CD4-positive, CD25-positive, alpha-beta regulatory T cell (primary cell): Measurements from ENCODE around the gene REXO1. TPM values are rescaled to one million over a fixed set of nuclear protein-coding genes. Genes with fewer than 3 reads are reported as not detected.
"Not testable (repeated sequence)": the region's sequence is repeated elsewhere in the genome, so short reads cannot be mapped to it uniquely, and the experiment has no call there.

Experiments
- ATAC-seq, 2 donors: fragments of 150-1000 bp; cut with Tn5 transposase; one replicate each; pipeline ENCODE4 v1.10.0; 2021; ENCODE audit warnings: low read depth in 2 of 2, moderate number of reproducible peaks in 2 of 2, moderate library complexity in 1 of 2
- DNase-seq, 3 donors: peaks; one replicate each; pipeline versions ENCODE4 v3.0.0 to v3.0.0-alpha.2; 2012 to 2022; ENCODE audit warnings: mixed read lengths in 1 of 3
- H3K27ac ChIP-seq: one replicate; pipeline ENCODE4 v1.7.0; 2013; ENCODE audit warnings: mild to moderate bottlenecking, low read length; ENCODE audit not compliant: insufficient read depth, poor library complexity, severe bottlenecking
- H3K27me3 ChIP-seq: one replicate; pipeline ENCODE4 v1.7.0; 2013; ENCODE audit warnings: low read length; ENCODE audit not compliant: control insufficient read depth, insufficient read depth
- H3K36me3 ChIP-seq: one replicate; pipeline ENCODE4 v1.7.0; 2013; ENCODE audit warnings: mild to moderate bottlenecking, low read length, moderate library complexity; ENCODE audit not compliant: control insufficient read depth, insufficient read depth
- H3K4me1 ChIP-seq: 2 replicates; pipeline ENCODE4 v1.7.0; 2013; ENCODE audit warnings: mild to moderate bottlenecking, low read length; ENCODE audit not compliant: insufficient read depth, control insufficient read depth, poor library complexity, severe bottlenecking
- H3K4me3 ChIP-seq: one replicate; pipeline ENCODE4 v1.7.0; 2013; ENCODE audit warnings: low read depth, mild to moderate bottlenecking, low read length, moderate library complexity
- H3K9me3 ChIP-seq, 2 experiments: 1 replicate in 1 of 2; 2 replicates in 1 of 2; pipeline ENCODE4 v1.7.0; 2013; ENCODE audit warnings: low read length in 2 of 2, mild to moderate bottlenecking in 1 of 2, moderate library complexity in 1 of 2; ENCODE audit not compliant: control insufficient read depth in 2 of 2
- H3K27ac Mint-ChIP-seq, 3 donors: one replicate each; pipeline ENCODE4 v1.8.0; 2020 to 2022; ENCODE audit warnings: mild to moderate bottlenecking in 3 of 3, mixed read lengths in 3 of 3, moderate library complexity in 2 of 3
- H3K27me3 Mint-ChIP-seq: one replicate; pipeline ENCODE4 v1.8.0; 2022; ENCODE audit warnings: mild to moderate bottlenecking, mixed read lengths
- H3K36me3 Mint-ChIP-seq: one replicate; pipeline ENCODE4 v1.8.0; 2020; ENCODE audit warnings: mixed read lengths
- H3K4me1 Mint-ChIP-seq, 4 donors: one replicate each; pipeline ENCODE4 v1.8.0; 2020 to 2022; ENCODE audit warnings: mixed read lengths in 4 of 4, mild to moderate bottlenecking in 1 of 4
- H3K4me3 Mint-ChIP-seq, 4 donors: one replicate each; pipeline ENCODE4 v1.8.0; 2020 to 2022; ENCODE audit warnings: mild to moderate bottlenecking in 4 of 4, mixed read lengths in 4 of 4, moderate library complexity in 3 of 4
- H3K9me3 Mint-ChIP-seq, 7 donors: one replicate each; pipeline ENCODE4 v1.8.0; 2020 to 2022; ENCODE audit warnings: mixed read lengths in 7 of 7, mild to moderate bottlenecking in 3 of 7, moderate library complexity in 2 of 7
- polyA plus RNA-seq, 4 donors: library from polyadenylated mRNA; unstranded; fragments of 300-500 nt; fragmentation: Illumina TruSeq; gene quantifications; one replicate each; pipeline ENCODE4 v1.2.3, GENCODE V29; 2021
- total RNA-seq: library from RNA; stranded (reverse); gene quantifications from one replicate; pipeline ENCODE4 v1.2.3, GENCODE V29; 2022

The REXO1 gene
- total and polyA plus RNA-seq, 5 donors from 2014 or later = 2.5 to 103 (median 3.7) TPM

GRCh38 chr19:1885398-1886119, 37.3 kb upstream of the REXO1 start, which contains the start of gene ABHD17A:
Gene ABHD17A, minus strand, starts transcription at chr19:1885496. Its CDS starts 3,930 bp downstream, at chr19:1881566.
- not testable (repeated sequence) for H3K9me3 Mint-ChIP-seq
- peak within 1 kb of the TSS; percentile 76 for H3K4me3 ChIP-seq
- peak; percentile 83 to 88 for ATAC-seq

GRCh38 chr19:1884719-1885334, 36.5 kb upstream of the REXO1 start:
- no peaks in the 10 kb centered on the region for H3K9me3 Mint-ChIP-seq
- ATAC-seq = no peak
- no peak for DNase-seq

More at GRCh38 chr19:1885398-1886119, 37.3 kb upstream of the REXO1 start, which contains the start of gene ABHD17A:
- Mint-ChIP-seq H3K4me1 (peaks cover 0 to 40% (median 23%) of the 10 kb centered on the region in 4 donors), H3K4me3 (peak within 1 kb of the TSS; percentile 96 to 100 (median 100)), H3K27ac (peak within 1 kb of the TSS; percentile 91 to 100 (median 99)), H3K36me3 (peaks cover 15% of the 10 kb centered on the region)
- Histone ChIP-seq H3K27ac (peak within 1 kb of the TSS; percentile 90), H3K4me1 (peaks cover 38% of the 10 kb centered on the region)
- not testable (repeated sequence) for H3K27me3 ChIP-seq, H3K9me3 ChIP-seq, H3K27me3 Mint-ChIP-seq, H3K36me3 ChIP-seq
- peak; percentile 91 to 95 (median 93) for DNase-seq

GRCh38 chr19:1884291-1884718, 36.0 kb upstream of the REXO1 start:
- Mint-ChIP-seq H3K4me1 (peaks cover 0 to 44% (median 23%) of the 10 kb centered on the region in 4 donors), H3K4me3 (peak overlapping the region; percentile 96 to 100 (median 100)), H3K27ac (peak overlapping the region; percentile 98 to 100 (median 99)), H3K27me3 (peaks cover 4% of the 10 kb centered on the region), H3K9me3 (no peaks in the 10 kb centered on the region), H3K36me3 (peaks cover 15% of the 10 kb centered on the region)
- no peak for DNase-seq
- Histone ChIP-seq H3K27me3 (no peaks in the 10 kb centered on the region), H3K9me3 (no peaks in the 10 kb centered on the region), H3K27ac (peak overlapping the region; percentile 90), H3K4me1 (peaks cover 44% of the 10 kb centered on the region), H3K4me3 (peak overlapping the region; percentile 76), H3K36me3 (peaks cover 2% of the 10 kb centered on the region)
- no peak for ATAC-seq

More at GRCh38 chr19:1884719-1885334, 36.5 kb upstream of the REXO1 start:
- peak overlapping the region; percentile 91 to 100 (median 99) for H3K27ac Mint-ChIP-seq
- H3K4me3 Mint-ChIP-seq = peak overlapping the region; percentile 96 to 100 (median 100)
- H3K4me3 ChIP-seq = peak overlapping the region; percentile 76
- H3K9me3 ChIP-seq = no peaks in the 10 kb centered on the region
- H3K27me3 Mint-ChIP-seq = peaks cover 4% of the 10 kb centered on the region
- H3K27ac ChIP-seq = peak overlapping the region; percentile 90
- peaks cover 44% of the 10 kb centered on the region for H3K4me1 ChIP-seq
- peaks cover 2% of the 10 kb centered on the region for H3K36me3 ChIP-seq
- H3K36me3 Mint-ChIP-seq = peaks cover 15% of the 10 kb centered on the region
- H3K4me1 Mint-ChIP-seq = peaks cover 0 to 44% (median 23%) of the 10 kb centered on the region in 4 donors
- no peaks in the 10 kb centered on the region for H3K27me3 ChIP-seq

- peaks cover 2% of the 10 kb centered on the region for H3K36me3 ChIP-seq
- ATAC-seq = no peak
These were observed 35.5 kb upstream of the REXO1 start for GRCh38 chr19:1883784-1884183.

GRCh38 chr19:1882786-1883692, 34.8 kb upstream of the REXO1 start:
- Histone ChIP-seq H3K27ac (peak overlapping the region; percentile 90), H3K36me3 (peaks cover 2% of the 10 kb centered on the region), H3K4me3 (peak overlapping the region; percentile 76), H3K4me1 (peaks cover 44% of the 10 kb centered on the region), H3K27me3 (no peaks in the 10 kb centered on the region), H3K9me3 (no peaks in the 10 kb centered on the region)
- peaks cover 0 to 44% (median 23%) of the 10 kb centered on the region in 4 donors for H3K4me1 Mint-ChIP-seq
- H3K27me3 Mint-ChIP-seq = peaks cover 4% of the 10 kb centered on the region
- no peak for ATAC-seq
- no peak for DNase-seq
- peak overlapping the region; percentile 98 to 100 (median 99) for H3K27ac Mint-ChIP-seq
- peak overlapping the region; percentile 96 to 100 (median 100) for H3K4me3 Mint-ChIP-seq
- H3K9me3 Mint-ChIP-seq = no peaks in the 10 kb centered on the region
- H3K36me3 Mint-ChIP-seq = peaks cover 15% of the 10 kb centered on the region

More at GRCh38 chr19:1883784-1884183, 35.5 kb upstream of the REXO1 start:
- peaks cover 0 to 44% (median 23%) of the 10 kb centered on the region in 4 donors for H3K4me1 Mint-ChIP-seq
- DNase-seq = no peak
- H3K36me3 Mint-ChIP-seq = peaks cover 15% of the 10 kb centered on the region
- H3K27me3 Mint-ChIP-seq = peaks cover 4% of the 10 kb centered on the region
- Histone ChIP-seq H3K4me1 (peaks cover 44% of the 10 kb centered on the region), H3K4me3 (peak overlapping the region; percentile 76), H3K9me3 (no peaks in the 10 kb centered on the region), H3K27me3 (no peaks in the 10 kb centered on the region), H3K27ac (peak overlapping the region; percentile 90)
- peak overlapping the region; percentile 98 to 100 (median 99) for H3K27ac Mint-ChIP-seq
- H3K9me3 Mint-ChIP-seq = no peaks in the 10 kb centered on the region
- H3K4me3 Mint-ChIP-seq = peak overlapping the region; percentile 96 to 100 (median 100)

- ATAC-seq (peak; percentile 57 to 66), DNase-seq (peak; percentile 62 to 90 (median 85))
- Histone ChIP-seq H3K36me3 (peaks cover 2% of the 10 kb centered on the region), H3K4me1 (peaks cover 44% of the 10 kb centered on the region), H3K27me3 (no peaks in the 10 kb centered on the region), H3K27ac (peak overlapping the region; percentile 90), H3K4me3 (peak overlapping the region; percentile 76), H3K9me3 (no peaks in the 10 kb centered on the region)
- H3K27ac Mint-ChIP-seq = peak overlapping the region; percentile 98 to 100 (median 99)
- no peaks in the 10 kb centered on the region for H3K9me3 Mint-ChIP-seq
- H3K36me3 Mint-ChIP-seq = peaks cover 15% of the 10 kb centered on the region
- peak overlapping the region; percentile 96 to 100 (median 100) for H3K4me3 Mint-ChIP-seq
- peaks cover 0 to 44% (median 22%) of the 10 kb centered on the region in 4 donors for H3K4me1 Mint-ChIP-seq
- peaks cover 4% of the 10 kb centered on the region for H3K27me3 Mint-ChIP-seq
These were observed 34.0 kb upstream of the REXO1 start for GRCh38 chr19:1882089-1882785.
